ENCODE results near the gene CCM2. TPM values are rescaled to one million over a fixed set of nuclear protein-coding genes. Genes with fewer than 3 reads are reported as not detected.
A peak's percentile ranks its signal among the peaks of the same experiment; 100 is the strongest.

The CCM2 gene
- total RNA-seq, 2 experiments from 2014 or later, result 130 to 134 TPM

DNA sequence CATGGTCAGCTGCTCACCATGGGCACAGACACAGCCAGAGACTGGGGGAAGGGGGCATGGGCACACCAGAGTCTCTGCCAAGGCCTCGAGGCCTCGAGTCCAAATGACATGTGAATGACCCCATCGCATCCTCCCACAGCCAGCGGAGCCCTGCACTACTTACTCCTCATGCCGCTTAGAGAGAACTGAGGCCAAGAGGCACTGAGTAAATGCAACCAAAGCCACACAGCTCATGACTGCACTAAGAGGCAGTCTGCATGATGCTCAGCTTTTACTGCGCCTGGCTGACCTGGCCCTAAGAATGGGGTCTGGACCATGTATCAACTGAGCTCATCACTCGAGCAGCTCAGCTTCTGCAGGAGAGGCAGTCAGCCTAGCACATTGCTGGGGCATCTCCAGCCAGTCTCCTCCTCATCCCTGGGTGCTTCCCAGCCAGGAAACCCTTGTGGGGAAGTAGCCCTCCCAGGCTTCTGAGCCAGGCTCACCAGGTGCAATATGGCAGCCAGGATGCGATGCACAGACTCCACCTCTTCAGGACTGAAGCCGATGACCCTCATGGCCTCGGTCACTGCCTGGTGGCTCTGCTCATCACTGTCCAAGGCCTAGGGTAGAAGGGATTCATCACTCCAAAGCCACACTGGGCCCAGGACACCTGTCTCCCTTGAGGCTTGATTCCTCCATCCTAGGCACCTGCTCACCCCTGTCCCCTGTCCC is 28.7 kb upstream of the CCM2 start:
- no peak for DNase-seq
- H3K27me3 Mint-ChIP-seq, result no peaks in the 10 kb centered on the region

DNA sequence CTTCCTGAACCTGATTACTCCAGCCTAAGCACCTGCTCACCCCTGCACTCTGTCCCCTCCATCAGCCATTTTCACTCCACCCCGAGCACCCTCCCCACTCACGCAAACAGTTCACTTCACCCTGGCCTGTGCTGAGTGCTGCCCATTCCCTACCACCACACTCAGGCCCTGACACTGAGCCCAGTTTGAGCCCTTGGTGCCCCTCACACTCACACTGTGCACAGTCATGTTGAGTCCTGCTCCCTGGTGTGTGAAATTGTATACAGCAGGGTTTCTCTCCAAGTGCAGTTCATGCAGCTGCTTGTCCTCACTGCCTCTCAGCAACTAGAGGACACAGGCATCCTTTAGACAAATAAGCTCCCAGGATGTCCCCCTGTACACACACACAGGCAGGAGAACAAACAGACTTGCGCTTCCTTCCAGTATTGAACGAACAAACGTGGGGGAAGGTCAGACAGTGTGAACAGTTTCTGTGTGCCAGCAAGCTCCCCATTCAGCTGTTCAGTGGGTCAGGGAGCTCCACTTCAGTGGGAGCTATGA is 28.0 kb upstream of the CCM2 start:
- no peak overlapping the region for H3K4me3 Mint-ChIP-seq
- no peaks in the 10 kb centered on the region for H3K27me3 Mint-ChIP-seq
- peaks cover 95% of the 10 kb centered on the region for H3K36me3 Mint-ChIP-seq (ENCODE audit: low read depth)
- DNase-seq, result no peak
- H3K4me1 Mint-ChIP-seq, result peaks cover 60% of the 10 kb centered on the region
- peak overlapping the region; percentile 52 for H3K27ac Mint-ChIP-seq
- POLR2A ChIA-PET, result interaction anchor here (0.9 to 26.2 kb wide), 12 partner anchors 2 to 163 kb away, joined by 3 to 517 read pairs (median 40); partner anchors contain the start of genes CCM2, MYO1G and TBRG4
- CTCF ChIA-PET, result interaction anchor here (0.6 to 7.1 kb wide), 10 partner anchors 8 to 164 kb away, joined by 3 to 100 read pairs (median 10); partner anchors contain the start of genes CCM2 and TBRG4
- H3K9me3 Mint-ChIP-seq, result no peaks in the 10 kb centered on the region

More for the DNA sequence above, 28.7 kb upstream of the CCM2 start:
- Mint-ChIP-seq H3K9me3 (no peaks in the 10 kb centered on the region), H3K27ac (no peak overlapping the region), H3K36me3 (ENCODE audit: low read depth) (peaks cover 94% of the 10 kb centered on the region), H3K4me1 (peaks cover 55% of the 10 kb centered on the region), H3K4me3 (no peak overlapping the region)
- ChIA-PET POLR2A (interaction anchor here (0.8 to 26.2 kb wide), 10 partner anchors 1 to 164 kb away, joined by 3 to 517 read pairs (median 33); partner anchors contain the start of genes CCM2, H2AZ2 and MYO1G), CTCF (interaction anchor here (0.6 to 7.1 kb wide), 4 partner anchors 14 to 165 kb away, joined by 3 to 100 read pairs (median 46); partner anchors contain the start of gene CCM2)

- POLR2A ChIA-PET, result interaction anchor here (0.9 to 26.2 kb wide), 15 partner anchors 2 to 162 kb away, joined by 3 to 517 read pairs (median 10); partner anchors contain the start of genes CCM2, MYO1G and TBRG4
- H3K27me3 Mint-ChIP-seq, result no peaks in the 10 kb centered on the region
These were observed 27.4 kb upstream of the CCM2 start for GRCh38 chr7:44972562-44972961.

DNA sequence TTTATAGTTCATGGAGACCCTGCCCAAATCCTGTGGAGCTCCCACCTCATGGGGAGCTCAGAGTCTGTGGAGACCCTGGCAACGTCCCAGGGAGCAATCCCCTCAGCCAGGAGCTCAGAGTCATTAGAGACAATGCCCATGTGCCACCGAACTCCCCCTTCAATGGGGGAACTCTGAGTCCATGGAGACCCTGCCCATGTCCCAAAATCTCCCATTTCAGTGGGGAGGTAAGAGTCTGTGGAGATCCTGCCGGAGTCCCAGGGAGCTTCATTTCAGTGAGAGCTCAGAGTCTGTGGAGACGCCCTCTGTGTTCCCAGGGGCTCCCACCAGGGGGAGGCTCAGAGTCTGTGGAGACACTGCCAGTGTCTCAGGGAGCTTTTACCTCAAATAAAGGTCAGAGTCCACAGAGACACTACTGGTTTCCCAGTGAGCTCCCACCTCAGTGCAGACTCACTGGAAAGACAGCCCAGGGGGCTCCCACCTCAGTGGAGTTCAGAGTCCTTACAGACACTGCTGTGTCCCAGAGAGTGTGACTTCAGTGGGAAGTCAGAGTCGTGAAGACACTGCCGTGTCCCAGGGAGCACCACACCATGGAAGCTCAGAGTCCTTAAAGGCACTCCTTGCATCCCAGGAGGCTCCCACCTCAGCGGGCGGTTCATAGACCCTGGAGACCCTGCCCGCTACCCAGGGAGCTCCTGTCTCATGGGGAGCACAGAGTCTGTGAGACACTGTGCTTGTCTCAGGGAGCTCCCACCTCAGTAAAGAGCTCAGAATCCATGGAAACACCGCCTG is 26.2 kb upstream of the CCM2 start:
- H3K36me3 Mint-ChIP-seq (ENCODE audit: low read depth), result peaks cover 95% of the 10 kb centered on the region
- H3K27ac Mint-ChIP-seq, result peak overlapping the region; percentile 44
- CTCF ChIA-PET, result interaction anchor here (0.6 to 7.1 kb wide), 30 partner anchors 8 to 162 kb away, joined by 3 to 100 read pairs (median 5); partner anchors contain the start of genes CCM2 and TBRG4
- H3K27me3 Mint-ChIP-seq, result no peaks in the 10 kb centered on the region
- peak; percentile 66 for DNase-seq
- H3K4me3 Mint-ChIP-seq, result peak overlapping the region; percentile 43
- H3K4me1 Mint-ChIP-seq, result peaks cover 55% of the 10 kb centered on the region
- no peaks in the 10 kb centered on the region for H3K9me3 Mint-ChIP-seq
- POLR2A ChIA-PET, result interaction anchor here (0.7 to 26.2 kb wide), 22 partner anchors 4 to 161 kb away, joined by 3 to 517 read pairs (median 6); partner anchors contain the start of genes CCM2, MYO1G and TBRG4

More at GRCh38 chr7:44972562-44972961, 27.4 kb upstream of the CCM2 start:
- no peaks in the 10 kb centered on the region for H3K9me3 Mint-ChIP-seq
- peaks cover 95% of the 10 kb centered on the region for H3K36me3 Mint-ChIP-seq (ENCODE audit: low read depth)
- DNase-seq, result no peak
- H3K27ac Mint-ChIP-seq, result peak overlapping the region; percentile 52
- H3K4me1 Mint-ChIP-seq, result peaks cover 60% of the 10 kb centered on the region
- H3K4me3 Mint-ChIP-seq, result no peak overlapping the region
- CTCF ChIA-PET, result interaction anchor here (1.0 to 7.1 kb wide), 13 partner anchors 9 to 164 kb away, joined by 3 to 100 read pairs (median 9); partner anchors contain the start of genes CCM2 and TBRG4

GRCh38 chr7:44974549-44974948 is 25.5 kb upstream of the CCM2 start:
- H3K36me3 Mint-ChIP-seq (ENCODE audit: low read depth), result peaks cover 93% of the 10 kb centered on the region
- H3K9me3 Mint-ChIP-seq, result no peaks in the 10 kb centered on the region
- peak overlapping the region; percentile 43 for H3K4me3 Mint-ChIP-seq
- no peak for DNase-seq
- no peaks in the 10 kb centered on the region for H3K27me3 Mint-ChIP-seq
- H3K27ac Mint-ChIP-seq, result peak overlapping the region; percentile 73
- peaks cover 57% of the 10 kb centered on the region for H3K4me1 Mint-ChIP-seq
- CTCF ChIA-PET, result interaction anchor here (0.8 to 7.1 kb wide), 13 partner anchors 9 to 162 kb away, joined by 3 to 100 read pairs (median 6); partner anchors contain the start of gene CCM2
- POLR2A ChIA-PET, result interaction anchor here (0.8 to 26.2 kb wide), 17 partner anchors 4 to 160 kb away, joined by 3 to 517 read pairs (median 15); partner anchors contain the start of genes CCM2, MYO1G, PURB and TBRG4

- Mint-ChIP-seq H3K4me1 (peaks cover 67% of the 10 kb centered on the region), H3K36me3 (ENCODE audit: low read depth) (peaks cover 86% of the 10 kb centered on the region), H3K27ac (peak overlapping the region; percentile 96), H3K27me3 (no peaks in the 10 kb centered on the region), H3K4me3 (peak overlapping the region; percentile 99), H3K9me3 (no peaks in the 10 kb centered on the region)
- POLR2A ChIA-PET, result interaction anchor here (1.1 to 26.2 kb wide), 13 partner anchors 5 to 159 kb away, joined by 3 to 517 read pairs (median 56); partner anchors contain the start of genes CCM2, H2AZ2, MYO1G and PURB
- CTCF ChIA-PET, result interaction anchor here (0.5 to 7.1 kb wide), 7 partner anchors 10 to 161 kb away, joined by 3 to 100 read pairs (median 5); partner anchors contain the start of gene CCM2
- no peak for DNase-seq
These were observed 24.5 kb upstream of the CCM2 start for GRCh38 chr7:44975331-44976039.

DNA sequence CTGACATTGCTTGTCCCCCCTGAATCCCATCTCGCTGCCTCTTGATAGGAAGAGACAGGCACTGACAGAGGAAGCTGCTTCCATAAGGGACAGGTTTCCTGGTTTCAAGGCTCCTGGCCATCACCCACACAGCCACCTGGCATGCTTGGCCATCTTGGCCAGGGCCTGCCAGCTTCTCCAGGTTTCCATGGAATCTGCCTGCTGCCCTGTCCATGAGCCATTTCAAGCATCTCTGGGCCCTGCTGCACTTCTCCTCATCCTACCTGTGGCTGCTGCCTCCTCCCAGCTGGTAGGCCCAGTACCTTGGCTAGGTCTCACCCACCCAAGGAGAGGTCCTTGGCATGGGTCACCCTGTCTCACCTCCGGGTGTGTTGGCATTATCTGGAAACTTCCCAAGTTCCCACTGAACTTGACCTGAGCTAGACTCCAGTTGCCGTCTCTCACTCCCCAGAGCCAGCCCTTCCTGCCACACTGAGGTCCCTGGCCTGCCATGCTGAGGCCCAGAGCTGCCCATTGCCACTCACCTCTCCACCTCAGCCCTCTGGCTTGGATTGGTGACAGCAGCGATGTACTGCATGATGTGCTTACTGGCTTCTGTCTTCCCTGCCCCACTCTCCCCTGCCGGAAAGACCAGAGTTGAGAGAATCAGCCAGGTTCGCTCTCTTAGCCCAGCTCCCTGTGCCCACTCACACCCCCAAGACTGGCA is 23.8 kb upstream of the CCM2 start:
- H3K27ac Mint-ChIP-seq, result peak overlapping the region; percentile 96
- H3K9me3 Mint-ChIP-seq, result no peaks in the 10 kb centered on the region
- CTCF ChIA-PET, result interaction anchor here (0.8 to 7.1 kb wide), 5 partner anchors 10 to 160 kb away, joined by 4 to 88 read pairs (median 4); partner anchors contain the start of gene CCM2
- peaks cover 80% of the 10 kb centered on the region for H3K36me3 Mint-ChIP-seq (ENCODE audit: low read depth)
- no peaks in the 10 kb centered on the region for H3K27me3 Mint-ChIP-seq
- no peak for DNase-seq
- POLR2A ChIA-PET, result interaction anchor here (0.8 to 26.2 kb wide), 12 partner anchors 6 to 369 kb away, joined by 3 to 517 read pairs (median 54); partner anchors contain the start of genes CCM2, H2AZ2, MYO1G and OGDH
- H3K4me3 Mint-ChIP-seq, result peak overlapping the region; percentile 99
- H3K4me1 Mint-ChIP-seq, result peaks cover 74% of the 10 kb centered on the region

- POLR2A ChIA-PET, result interaction anchor here (0.8 to 26.2 kb wide), 13 partner anchors 5 to 370 kb away, joined by 3 to 517 read pairs (median 39); partner anchors contain the start of genes CCM2, H2AZ2, MYO1G and OGDH
- Mint-ChIP-seq H3K4me3 (peak overlapping the region; percentile 99), H3K27me3 (no peaks in the 10 kb centered on the region), H3K36me3 (ENCODE audit: low read depth) (peaks cover 77% of the 10 kb centered on the region), H3K4me1 (peaks cover 77% of the 10 kb centered on the region), H3K27ac (peak overlapping the region; percentile 96), H3K9me3 (no peaks in the 10 kb centered on the region)
- CTCF ChIA-PET, result interaction anchor here (0.8 to 7.1 kb wide), 5 partner anchors 9 to 159 kb away, joined by 4 to 88 read pairs (median 4); partner anchors contain the start of gene CCM2
- no peak for DNase-seq
These were observed 23.2 kb upstream of the CCM2 start for GRCh38 chr7:44976746-44977196.

DNA sequence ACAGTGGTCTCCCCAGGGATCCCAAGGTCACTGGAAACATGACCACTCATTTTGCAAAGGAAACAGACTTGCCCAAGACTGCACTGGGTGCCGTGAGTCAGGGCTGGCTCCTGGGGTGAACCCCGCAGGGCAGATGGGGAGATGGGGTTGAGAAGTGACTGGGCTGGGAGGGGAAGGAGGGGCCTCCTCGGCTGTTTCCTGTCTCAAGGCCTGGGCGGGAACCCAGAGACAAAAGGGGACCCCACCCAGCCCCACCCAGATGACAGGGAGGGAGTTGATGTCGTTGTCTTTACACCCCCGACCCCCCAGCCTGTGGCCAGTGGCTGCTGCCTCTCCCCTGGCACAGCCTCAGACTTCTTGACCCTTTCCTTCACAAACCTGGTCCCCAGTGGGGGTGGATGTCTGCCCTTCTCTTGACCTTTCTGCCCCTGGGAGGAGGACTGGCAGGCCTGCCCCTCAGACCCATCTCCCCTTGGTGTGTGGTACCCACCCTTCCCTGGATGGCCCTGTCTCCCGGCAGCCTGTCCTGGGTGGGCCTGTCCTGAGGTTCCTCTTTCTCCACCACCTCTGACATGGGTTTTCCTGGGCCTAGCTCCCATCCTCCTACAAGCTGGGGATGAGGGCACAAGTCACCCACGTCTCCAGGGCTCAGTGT is 22.6 kb upstream of the CCM2 start:
- peaks cover 76% of the 10 kb centered on the region for H3K4me1 Mint-ChIP-seq
- H3K9me3 Mint-ChIP-seq, result no peaks in the 10 kb centered on the region
- peak overlapping the region; percentile 96 for H3K27ac Mint-ChIP-seq
- peak; percentile 90 for DNase-seq
- H3K27me3 Mint-ChIP-seq, result no peaks in the 10 kb centered on the region
- peaks cover 77% of the 10 kb centered on the region for H3K36me3 Mint-ChIP-seq (ENCODE audit: low read depth)
- H3K4me3 Mint-ChIP-seq, result peak overlapping the region; percentile 99
- ChIA-PET POLR2A (interaction anchor here (0.6 to 26.2 kb wide), 24 partner anchors 4 to 488 kb away, joined by 3 to 517 read pairs (median 7); partner anchors contain the start of genes CCM2, DDX56, H2AZ2 and MYO1G), CTCF (interaction anchor here (0.8 to 7.1 kb wide), 5 partner anchors 9 to 159 kb away, joined by 3 to 88 read pairs (median 5); partner anchors contain the start of gene CCM2)

GRCh38 chr7:44977959-44978335 is 22.1 kb upstream of the CCM2 start:
- H3K4me1 Mint-ChIP-seq, result peaks cover 75% of the 10 kb centered on the region
- H3K9me3 Mint-ChIP-seq, result no peaks in the 10 kb centered on the region
- peak overlapping the region; percentile 96 for H3K27ac Mint-ChIP-seq
- H3K36me3 Mint-ChIP-seq (ENCODE audit: low read depth), result peaks cover 77% of the 10 kb centered on the region
- DNase-seq, result no peak
- no peaks in the 10 kb centered on the region for H3K27me3 Mint-ChIP-seq
- peak overlapping the region; percentile 99 for H3K4me3 Mint-ChIP-seq
- ChIA-PET CTCF (interaction anchor here (0.8 to 7.1 kb wide), 6 partner anchors 8 to 158 kb away, joined by 3 to 88 read pairs (median 4); partner anchors contain the start of gene CCM2), POLR2A (interaction anchor here (0.6 to 26.2 kb wide), 24 partner anchors 4 to 488 kb away, joined by 3 to 517 read pairs (median 6); partner anchors contain the start of genes CCM2, DDX56, H2AZ2 and MYO1G)

Measured in activated CD4-positive, alpha-beta memory T cell treated with anti-CD3 and anti-CD28 coated beads, Interleukin-2, amount 10 ng/mL, durations not matched to agents 7 days and 5 days (primary cell).